HG03108 (cell line): Measurements from ENCODE around the gene ZFAND6.

Experiments
- ATAC-seq: cut with Tn5 transposase; IDR thresholded peaks from one replicate; pipeline ENCODE4 v1.9.1; 2021; ENCODE audit warnings: moderate library complexity; ENCODE audit not compliant: unreplicated experiment

Gene ZFAND6

DNA sequence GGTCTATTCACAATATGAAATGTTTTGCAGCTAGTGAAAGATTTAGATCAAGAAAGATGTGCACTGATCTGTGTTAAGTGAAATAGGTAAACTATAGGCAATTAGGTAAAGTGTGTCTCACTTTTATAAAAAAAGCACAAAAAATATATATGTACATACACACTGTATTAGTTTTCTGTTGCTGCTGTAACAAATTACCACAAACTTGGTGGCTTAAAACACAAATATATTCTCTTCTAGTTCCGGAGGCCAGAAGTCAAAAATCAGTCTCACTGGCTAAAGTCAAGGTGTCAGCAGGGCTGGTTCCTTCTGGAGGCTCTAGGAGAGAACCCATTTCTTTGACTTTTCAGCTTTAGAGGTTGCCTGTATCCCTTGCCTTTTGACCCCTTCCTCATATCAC lies 104.4 kb downstream of the ZFAND6 start:
- no peak for ATAC-seq

- no peak for ATAC-seq
Measured at GRCh38 chr15:80167936-80168335, 108.5 kb downstream of the ZFAND6 start.

GRCh38 chr15:80168421-80168820 lies 108.9 kb downstream of the ZFAND6 start:
- no peak for ATAC-seq

GRCh38 chr15:80169768-80170357 lies 110.4 kb downstream of the ZFAND6 start:
- ATAC-seq = no peak

- no peak for ATAC-seq
Measured at GRCh38 chr15:80170596-80170995, 111.1 kb downstream of the ZFAND6 start.

DNA sequence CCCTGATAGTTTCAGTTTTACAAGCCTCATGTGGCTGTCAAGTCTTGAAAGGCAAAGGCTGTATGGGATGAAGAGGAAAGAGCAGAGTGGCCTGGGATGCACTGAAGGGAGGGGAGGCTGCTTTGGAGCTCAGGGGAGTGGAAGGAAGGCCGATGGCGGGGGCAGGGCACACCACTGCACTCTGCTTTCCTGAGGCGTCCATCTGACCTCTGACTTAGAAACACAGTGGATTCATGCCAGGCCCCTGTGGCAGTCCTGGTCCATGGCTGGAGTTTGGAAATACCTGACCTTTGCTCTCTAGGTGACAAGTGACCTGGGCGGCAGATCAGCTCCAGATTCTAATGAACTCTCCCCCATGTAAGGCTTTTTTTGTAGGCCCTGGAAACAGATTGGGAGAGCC lies 112.3 kb downstream of the ZFAND6 start:
- ATAC-seq = no peak

DNA sequence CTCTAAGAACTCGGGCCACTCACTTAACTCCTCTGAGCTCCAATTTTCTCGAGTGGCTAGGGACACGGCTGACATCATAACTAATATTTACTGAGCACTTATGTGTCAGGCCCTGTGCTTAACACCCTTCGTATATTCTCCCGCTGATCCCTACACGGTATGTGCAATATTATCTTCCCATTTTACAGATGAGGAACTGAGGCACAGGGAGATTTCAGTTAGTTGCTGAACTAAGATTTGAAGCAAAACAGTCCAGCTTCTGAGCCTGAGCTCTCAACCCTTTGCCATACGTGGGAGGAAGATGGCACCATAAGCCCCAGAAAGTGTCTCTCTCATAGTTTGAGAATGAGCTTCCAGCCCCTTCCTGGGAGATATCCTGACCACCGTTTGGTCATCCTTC lies 112.9 kb downstream of the ZFAND6 start:
- no peak for ATAC-seq

DNA sequence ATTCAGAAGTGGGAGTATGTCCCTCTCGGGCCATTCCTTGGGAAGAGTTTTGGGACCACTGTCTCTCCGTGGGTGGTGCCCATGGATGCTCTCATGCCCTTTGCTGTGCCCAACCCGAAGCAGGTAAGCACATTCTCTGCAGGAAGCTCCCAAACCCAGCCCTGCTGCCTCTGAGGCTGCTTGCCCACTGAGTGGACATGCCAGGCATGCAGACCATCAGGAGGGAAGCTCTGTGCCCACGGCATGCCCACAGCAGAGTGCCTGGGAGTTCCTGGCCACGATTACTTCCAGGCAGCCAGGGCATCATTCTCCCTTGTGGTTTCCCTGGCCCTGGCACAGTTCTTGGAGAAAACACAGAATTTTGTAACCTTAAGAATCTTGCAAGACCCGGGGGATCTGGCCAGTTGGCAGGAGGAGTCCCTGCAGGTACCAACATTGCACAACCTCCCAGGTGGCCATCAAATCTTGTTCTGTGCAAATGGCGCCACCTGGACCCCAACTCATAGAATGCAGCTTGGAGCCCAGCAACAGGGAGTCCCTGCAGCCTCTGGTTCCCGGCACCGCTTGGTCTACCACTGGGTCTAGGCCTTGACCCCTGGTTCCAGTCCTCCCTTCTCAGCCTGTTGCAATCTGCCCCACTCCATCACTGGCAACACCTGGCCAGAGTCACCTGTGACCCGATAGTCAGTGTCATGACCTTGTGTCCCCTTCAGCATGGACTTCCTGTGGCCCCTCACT lies 113.7 kb downstream of the ZFAND6 start:
- ATAC-seq = no peak

DNA sequence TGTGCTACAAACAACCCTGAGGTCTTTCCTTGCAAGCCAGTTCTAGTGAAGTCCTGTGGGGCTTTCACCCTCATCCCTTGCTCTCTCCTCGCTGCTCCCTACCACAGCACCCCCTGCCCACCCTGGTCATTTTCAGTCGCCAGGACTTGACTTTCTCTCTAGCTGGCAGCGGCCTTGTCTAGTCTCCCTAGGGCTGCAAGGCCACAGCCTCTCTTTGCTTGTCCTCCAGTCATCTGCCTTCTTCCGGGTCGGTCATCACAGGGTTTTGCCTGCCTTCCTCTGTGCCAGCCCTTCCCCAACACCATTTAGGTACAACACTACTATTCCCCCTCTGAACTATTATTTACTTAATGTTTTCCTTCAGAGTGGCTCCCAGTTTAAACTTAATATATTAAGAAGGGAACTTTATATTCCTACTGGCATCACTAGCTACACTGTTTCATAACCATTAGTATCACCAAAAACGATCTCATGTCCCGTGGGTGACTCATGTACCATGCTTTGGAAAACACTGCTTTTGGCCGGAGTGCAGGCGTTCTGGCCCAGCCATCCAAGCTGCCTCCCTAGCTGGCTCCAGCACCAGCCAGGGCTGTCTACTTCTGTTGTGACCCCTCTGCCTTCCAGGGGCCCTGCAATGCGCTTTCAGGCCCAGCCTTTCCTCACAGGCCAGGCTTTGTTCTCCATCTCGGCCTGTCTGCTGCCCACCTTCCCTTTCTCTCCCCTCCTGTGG lies 114.7 kb downstream of the ZFAND6 start:
- no peak for ATAC-seq

DNA sequence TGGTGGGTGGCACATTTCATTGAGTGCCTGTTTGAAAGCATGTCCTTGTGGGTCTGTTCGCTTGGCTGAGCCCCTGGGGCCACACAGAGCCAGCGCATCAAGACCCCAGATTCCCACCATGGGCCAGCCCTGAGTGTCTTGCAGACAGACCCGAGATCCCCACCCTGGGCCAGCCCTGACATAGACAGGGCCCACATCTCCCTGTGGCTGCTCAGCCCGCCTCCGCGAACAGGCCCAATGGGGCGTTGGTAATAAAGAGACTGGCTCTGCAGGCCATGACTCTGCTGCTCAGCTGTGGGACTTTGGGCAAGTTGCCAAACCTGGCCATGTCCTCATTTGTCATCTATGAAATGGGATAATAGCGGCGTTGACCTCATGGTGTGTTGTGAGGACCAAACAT lies 116.0 kb downstream of the ZFAND6 start:
- no peak for ATAC-seq

DNA sequence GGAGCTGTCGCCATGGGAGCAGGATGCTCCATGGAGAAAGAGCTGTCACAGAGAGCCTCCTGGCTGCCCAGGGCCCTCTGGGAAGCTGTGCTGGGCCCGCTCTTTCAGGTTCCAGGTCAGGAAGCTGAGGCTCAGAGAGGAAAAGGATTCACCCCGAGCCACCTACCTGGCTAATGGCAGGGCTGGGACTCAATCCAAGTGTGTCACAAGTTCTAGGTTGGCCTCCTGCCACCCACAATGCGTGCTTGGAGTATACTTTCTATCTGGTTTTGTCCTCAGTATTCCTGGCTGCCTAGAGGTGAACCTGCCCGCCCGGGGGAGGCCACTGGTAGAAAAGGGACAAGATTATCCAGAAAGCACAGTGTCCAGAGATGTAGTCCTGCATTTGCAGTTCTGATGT lies 117.0 kb downstream of the ZFAND6 start:
- ATAC-seq = no peak

- ATAC-seq = no peak
Measured at GRCh38 chr15:80177156-80177555, 117.7 kb downstream of the ZFAND6 start.

DNA sequence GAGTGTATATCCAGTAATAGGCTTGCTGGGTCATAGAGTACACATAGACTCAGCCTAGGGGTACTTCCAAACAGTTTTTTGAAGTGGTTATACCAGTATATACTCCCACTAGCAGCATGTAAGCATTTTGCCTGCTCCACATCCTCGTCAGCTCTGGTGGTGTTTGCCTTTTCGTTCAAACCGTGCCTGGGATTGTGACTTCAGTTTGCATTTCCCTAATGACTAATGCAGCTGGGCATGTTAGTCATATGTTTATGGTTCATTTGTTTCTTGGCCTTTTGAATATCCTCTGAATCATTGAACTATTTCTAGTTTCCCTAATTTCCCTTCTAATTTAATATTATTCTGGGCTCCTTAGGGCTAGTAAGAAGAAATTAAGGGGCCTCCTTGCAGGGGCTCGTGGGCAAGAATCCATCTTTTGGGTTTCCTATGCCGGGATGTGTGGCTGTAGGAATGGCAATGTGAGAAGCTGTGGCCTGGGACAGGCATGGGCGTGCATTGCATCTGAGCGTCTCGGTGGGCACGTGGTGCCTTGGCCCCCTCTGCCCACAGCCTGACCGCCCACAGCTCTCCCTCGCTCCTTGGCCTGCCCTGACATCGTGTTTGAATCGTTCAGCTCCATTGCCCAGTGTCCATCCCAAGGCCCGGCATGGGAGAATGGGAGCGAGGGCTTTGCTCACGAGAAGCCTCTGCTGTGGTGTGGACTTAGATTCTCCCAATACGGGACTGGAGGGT lies 119.7 kb downstream of the ZFAND6 start:
- no peak for ATAC-seq

DNA sequence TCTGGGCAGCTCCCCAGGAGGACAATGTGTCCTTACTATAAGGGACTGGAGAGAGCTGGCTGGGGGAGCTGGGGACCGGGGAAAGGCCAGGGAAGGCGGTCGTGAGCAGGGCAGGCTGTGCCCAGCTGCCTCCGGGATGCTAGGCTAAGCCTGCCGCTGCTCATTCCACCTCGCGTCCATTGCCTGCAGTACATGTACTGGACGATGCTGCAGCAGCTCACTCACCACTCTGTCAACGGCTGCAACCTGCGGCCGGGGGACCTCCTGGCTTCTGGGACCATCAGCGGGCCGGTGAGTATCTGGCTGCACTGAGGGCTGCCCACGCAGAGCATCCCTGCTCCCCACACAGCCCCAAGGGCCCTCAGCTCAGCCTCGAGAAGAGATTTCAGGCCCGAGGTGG lies 120.5 kb downstream of the ZFAND6 start:
- no peak for ATAC-seq

- no peak for ATAC-seq
Measured at GRCh38 chr15:80180468-80180867, 121.0 kb downstream of the ZFAND6 start.

DNA sequence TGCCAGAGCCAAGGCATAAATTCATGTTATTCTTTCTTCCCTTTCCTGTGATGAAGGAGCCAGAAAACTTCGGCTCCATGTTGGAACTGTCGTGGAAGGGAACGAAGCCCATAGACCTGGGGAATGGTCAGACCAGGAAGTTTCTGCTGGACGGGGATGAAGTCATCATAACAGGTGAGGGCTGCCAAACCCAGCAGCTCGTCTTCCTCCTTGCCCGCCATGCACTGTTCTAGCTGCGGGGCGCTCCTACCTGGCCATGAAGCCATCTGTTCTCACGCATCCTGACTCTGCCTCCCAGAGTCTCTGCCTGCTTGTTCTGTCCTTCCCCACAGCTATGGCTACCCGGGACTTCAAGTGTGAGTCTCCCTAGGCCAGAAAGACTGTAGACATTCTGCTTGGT lies 121.5 kb downstream of the ZFAND6 start:
- ATAC-seq = no peak

GRCh38 chr15:80182611-80183261 lies 123.3 kb downstream of the ZFAND6 start:
- no peak for ATAC-seq

DNA sequence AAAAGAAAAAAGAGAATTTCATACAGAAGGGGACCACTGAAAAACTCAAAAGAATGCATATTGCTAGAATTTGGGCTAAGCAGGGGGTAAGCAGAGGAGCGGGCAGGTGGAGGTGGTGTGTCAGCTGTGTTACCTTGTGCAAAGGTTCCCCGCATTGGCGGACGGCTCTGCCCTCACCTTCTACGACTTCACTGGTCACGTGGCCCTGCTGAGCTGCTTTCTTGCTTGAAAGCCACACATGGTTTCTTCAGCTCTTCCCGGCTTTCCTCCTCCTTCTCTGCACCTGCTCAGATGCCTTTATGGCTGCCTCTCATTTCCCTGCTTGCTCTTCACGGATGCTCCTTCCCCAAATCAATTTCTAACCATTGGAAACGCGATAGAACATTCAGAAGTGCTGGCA lies 123.8 kb downstream of the ZFAND6 start:
- ATAC-seq = no peak

GRCh38 chr15:80183886-80184285 lies 124.4 kb downstream of the ZFAND6 start:
- no peak for ATAC-seq

DNA sequence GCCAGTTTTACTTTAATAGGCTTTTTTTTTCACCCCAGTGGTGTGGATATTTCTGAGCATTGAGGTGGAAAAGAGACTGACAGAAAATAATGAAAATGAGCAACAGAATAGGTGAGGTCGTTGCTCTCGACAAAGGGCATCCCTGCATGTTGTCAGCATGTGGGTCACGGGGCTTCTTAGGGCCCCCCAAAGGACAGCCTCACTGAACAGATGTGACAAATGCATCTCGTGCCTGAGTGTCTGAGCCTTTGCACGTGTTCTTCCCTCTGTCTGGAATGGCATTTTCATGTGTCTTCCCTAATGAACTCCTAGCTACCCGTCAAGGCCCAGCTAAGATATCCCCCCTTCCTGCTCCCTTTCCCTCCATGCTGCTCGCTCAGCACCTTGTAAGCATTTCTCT lies 125.1 kb downstream of the ZFAND6 start:
- ATAC-seq = no peak

DNA sequence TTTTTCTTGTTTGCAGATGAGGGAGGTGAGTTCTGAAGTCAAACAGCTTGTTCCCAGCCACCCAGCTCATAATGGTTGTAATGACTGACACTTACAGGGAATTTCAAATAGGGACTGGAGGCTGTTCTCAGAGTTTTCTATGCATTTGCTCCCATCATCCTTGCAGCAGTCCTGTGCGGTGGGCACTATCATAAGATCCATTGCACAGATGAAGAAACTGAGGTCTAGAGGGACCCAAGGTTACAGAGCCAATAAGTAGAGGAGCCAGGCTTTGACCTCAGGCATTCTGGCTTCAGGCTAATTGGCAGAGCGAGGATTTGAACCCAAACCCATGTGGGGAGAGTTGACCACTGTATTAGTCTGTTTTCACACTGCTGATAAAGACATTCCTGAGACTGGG lies 125.7 kb downstream of the ZFAND6 start:
- no peak for ATAC-seq
